GM12878 (cell line): ENCODE measurements around the gene MAGEA1. TPM values are rescaled to one million over a fixed set of nuclear protein-coding genes. Genes with fewer than 3 reads are reported as not detected.
"Not testable (repeated sequence)": the region's sequence is repeated elsewhere in the genome, so short reads cannot be mapped to it uniquely, and the experiment has no call there.

ENCODE experiments used
- ATAC-seq: fragments of 200-7000 bp; cut with Tn5 transposase; 3 replicates; pipeline ENCODE4 v1.9.1; 2020; ENCODE audit warnings: mild to moderate bottlenecking, moderate library complexity
- BruUV-seq: library from RNA; stranded (reverse); fragments of 400-500 nt; replicated peaks from 2 replicates; lab custom pipeline; 2021; lab: Mats Ljungman, UMichigan
- CTCF ChIA-PET: fragments of 300-600 bp; sonication (Branson Sonifier 250); formaldehyde crosslinking; extraction: SDS; loops from one replicate; lab custom pipeline; 2021; ENCODE audit warnings: inconsistent platforms; lab: Yijun Ruan, JAX
- POLR2A ChIA-PET: fragments of 350-600 bp; formaldehyde crosslinking; extraction: SDS; loops from one replicate; lab custom pipeline; 2021; ENCODE audit warnings: inconsistent platforms; lab: Charles Lee
- RAD21 ChIA-PET: fragments of 300-600 bp; sonication (Branson Sonifier 250); formaldehyde crosslinking; loops from one replicate; lab custom pipeline; 2023; ENCODE audit warnings: antibody characterized with exemption; ENCODE audit not compliant: unreplicated experiment; lab: Charles Lee
- SMC1A ChIA-PET: fragments of 300-600 bp; sonication (Branson Sonifier 250); formaldehyde crosslinking; loops from one replicate; lab custom pipeline; 2023; ENCODE audit not compliant: unreplicated experiment, uncharacterized antibody; lab: Charles Lee
- DNase-seq: peaks from one replicate; pipeline ENCODE4 v3.0.0-alpha.2; 2011; ENCODE audit warnings: low read depth, low spot score
- FAIRE-seq: peaks from 3 replicates; lab custom pipeline; 2011; peaks lifted over from hg19 to GRCh38; lab: Jason Lieb, UNC
- H2AFZ ChIP-seq: 2 replicates; pipeline ENCODE4 v1.6.0; 2011; ENCODE audit warnings: low read depth, low read length, control low read depth; ENCODE audit not compliant: control insufficient read depth
- H3K27ac ChIP-seq: 2 replicates; pipeline ENCODE4 v1.5.1; 2011; ENCODE audit warnings: control low read depth; ENCODE audit not compliant: control insufficient read depth, insufficient read depth
- H3K27me3 ChIP-seq, 2 experiments: replicated peaks in 1 of 2; 2 replicates each; pipeline versions ENCODE4 v1.6.0 to v1.6.1; 2011; ENCODE audit warnings: low read length in 1 of 2; ENCODE audit not compliant: control insufficient read depth in 2 of 2, insufficient read depth in 2 of 2
- H3K36me3 ChIP-seq, 2 experiments: 2 replicates each; pipeline ENCODE4 v1.5.1; 2011; ENCODE audit warnings: low read length in 1 of 2; ENCODE audit not compliant: control insufficient read depth in 2 of 2, insufficient read depth in 2 of 2
- H3K4me1 ChIP-seq: 2 replicates; pipeline ENCODE4 v1.6.1; 2011; ENCODE audit warnings: mild to moderate bottlenecking, low read length, moderate library complexity, mixed read lengths; ENCODE audit not compliant: control insufficient read depth, insufficient read depth
- H3K4me2 ChIP-seq: 2 replicates; pipeline ENCODE4 v1.6.0; 2011; ENCODE audit warnings: control low read depth; ENCODE audit not compliant: control insufficient read depth, insufficient read depth
- H3K4me3 ChIP-seq: fragments of 200-600 bp; sonication (generic); 2 replicates; pipeline ENCODE4 v1.5.1; 2016
- H3K79me2 ChIP-seq: 2 replicates; pipeline ENCODE4 v1.6.0; 2011; ENCODE audit warnings: low read length; ENCODE audit not compliant: control insufficient read depth, insufficient read depth
- H3K9ac ChIP-seq: 2 replicates; pipeline ENCODE4 v1.8.0; 2011; ENCODE audit warnings: low read length, control low read depth, mixed read lengths; ENCODE audit not compliant: control insufficient read depth, insufficient read depth
- H3K9me3 ChIP-seq: replicated peaks from 3 replicates; pipeline ENCODE4 v1.5.1; 2011; ENCODE audit warnings: mild to moderate bottlenecking, low read length; ENCODE audit not compliant: control insufficient read depth, insufficient read depth
- H4K20me1 ChIP-seq: 2 replicates; pipeline ENCODE4 v1.6.0; 2011; ENCODE audit not compliant: control insufficient read depth, insufficient read depth
- WGBS: methylation state at CpG from one replicate; pipeline ENCODE4 v1.1.6; 2016; ENCODE audit warnings: low lambda C conversion rate; ENCODE audit not compliant: insufficient replicate concordance, insufficient coverage; ENCODE audit errors: missing lambda C conversion rate; 5-methylcytosine and 5-hydroxymethylcytosine counted together
- in situ Hi-C: fragments of 300-500 bp; cut with MboI; formaldehyde crosslinking; loops from 9 replicates; pipeline ENCODE4 v1.14.3; 2018; ENCODE audit warnings: mixed read lengths
- intact Hi-C: fragments of 100-400 bp; cut with micrococcal nuclease; formaldehyde crosslinking; loops from one replicate; pipeline ENCODE4 v1.14.2; 2022; ENCODE audit not compliant: unreplicated experiment
- polyA plus RNA-seq, 11 experiments: library from polyadenylated mRNA; depleted of rRNA in 4 of 11; unstranded in 6 of 11; stranded (reverse) in 5 of 11; fragments of >200 nt; fragmentation: Nextera tagmentation in 4 of 11; fragmentation: Illumina TruSeq in 1 of 11; extraction: Ambion mirVana in 4 of 11; extraction: Trizol in 1 of 11; gene quantifications; 1 replicate in 1 of 11; 2 replicates in 10 of 11; pipeline versions ENCODE4 v1.2.1 to v1.2.3, GENCODE V29; 2011 to 2016; ENCODE audit warnings: inconsistent platforms in 2 of 11, missing spikeins in 2 of 11, low read depth in 1 of 11
- total RNA-seq, 4 experiments: library from RNA; depleted of rRNA in 3 of 4; stranded (reverse); fragments of >200 nt in 3 of 4; fragmentation: Illumina TruSeq in 1 of 4; extraction: Trizol in 1 of 4; gene quantifications; 2 replicates each; pipeline versions ENCODE4 v1.2.1 to v1.2.3, GENCODE V29; 2013 to 2021

MAGEA1 gene
- total and polyA plus RNA-seq, 10 of the 15 experiments (the other 5 are each of a cell fraction or from before 2014, with no cell fraction given) = 0.31 TPM; not detected in 9

DNA sequence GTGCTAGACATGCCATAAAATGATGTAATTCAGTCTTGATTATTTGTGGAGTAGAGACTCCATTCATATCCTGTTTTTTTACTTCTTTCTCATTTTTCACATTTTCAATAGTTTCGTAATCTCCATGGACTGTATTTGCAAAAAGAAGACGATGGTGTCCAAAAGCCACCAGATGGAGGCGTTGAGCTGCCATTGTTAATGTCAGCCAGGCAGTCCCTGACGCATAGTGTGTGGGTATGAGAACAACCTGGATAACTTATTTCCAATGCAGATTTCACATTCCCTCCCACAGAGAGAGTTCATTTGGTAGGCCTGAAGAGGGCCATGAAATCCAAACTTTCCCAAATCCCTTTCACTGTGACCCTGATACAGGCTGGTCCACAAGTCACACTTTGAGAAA is 40.0 kb upstream of the MAGEA1 start:
- DNase-seq, H3K79me2 ChIP-seq, intact Hi-C loops, H3K9me3 ChIP-seq, H2AFZ ChIP-seq, SMC1A ChIA-PET, BruUV-seq, FAIRE-seq, H3K4me1 ChIP-seq, CTCF ChIA-PET, in situ Hi-C loops, POLR2A ChIA-PET, H4K20me1 ChIP-seq, H3K27me3 ChIP-seq, RAD21 ChIA-PET, H3K4me2 ChIP-seq, H3K36me3 ChIP-seq, H3K27ac ChIP-seq, H3K4me3 ChIP-seq, H3K9ac ChIP-seq: not testable (repeated sequence)
- no CpG with 5 or more reads among the region's 4 CpGs for WGBS
- ATAC-seq = peak; percentile 45; the same call in 1 of the 3 replicates

DNA sequence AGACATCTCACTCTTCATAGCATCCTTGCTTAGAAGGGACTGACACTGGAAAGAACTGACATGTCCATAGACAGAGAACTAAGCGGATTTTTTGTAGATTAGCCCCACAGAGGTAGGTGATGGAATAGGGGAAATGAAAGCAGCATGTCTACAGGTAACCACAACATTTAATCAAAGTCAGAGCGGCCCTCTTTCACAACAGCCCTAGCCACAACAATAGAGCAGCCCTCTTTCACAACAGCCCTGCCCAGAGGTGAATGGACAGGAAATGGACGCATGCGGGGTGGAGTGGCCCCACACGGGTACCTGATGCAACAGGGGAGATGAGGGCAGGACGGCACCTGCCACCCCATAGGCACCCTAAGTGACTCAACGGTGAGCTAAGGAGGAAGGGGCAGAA is 32.8 kb upstream of the MAGEA1 start:
- H3K36me3 ChIP-seq, BruUV-seq, H3K27me3 ChIP-seq, SMC1A ChIA-PET, RAD21 ChIA-PET, H2AFZ ChIP-seq, H3K4me3 ChIP-seq, H3K9me3 ChIP-seq, POLR2A ChIA-PET, H3K4me1 ChIP-seq, DNase-seq, CTCF ChIA-PET, intact Hi-C loops, in situ Hi-C loops, H3K9ac ChIP-seq, H3K79me2 ChIP-seq, H3K27ac ChIP-seq, H3K4me2 ChIP-seq, H4K20me1 ChIP-seq: not testable (repeated sequence)
- 42% methylated on average over 1 of the region's 7 CpGs for WGBS
- peak; percentile 88 for ATAC-seq
- FAIRE-seq = peak; percentile 7
